H1 (cell line): ENCODE data around the gene PARK7. TPM values are rescaled to one million over a fixed set of nuclear protein-coding genes. Genes with fewer than 3 reads are reported as not detected.

Experiments
- CTCF ChIA-PET: fragments of 300-600 bp; sonication (Branson Sonifier 250); formaldehyde crosslinking; loops from one replicate; lab custom pipeline; 2021; ENCODE audit not compliant: partially characterized antibody; lab: Charles Lee
- POLR2A ChIA-PET: fragments of 300-600 bp; sonication (Branson Sonifier 250); formaldehyde crosslinking; loops from one replicate; lab custom pipeline; 2021; ENCODE audit warnings: inconsistent platforms; ENCODE audit not compliant: partially characterized antibody; lab: Charles Lee
- DNase-seq, 2 experiments: peaks; one replicate each; pipeline versions ENCODE4 v3.0.0 to v3.0.0-alpha.2; 2010 to 2022; ENCODE audit warnings: low spot score in 2 of 2, low read depth in 1 of 2, mixed read lengths in 1 of 2
- FAIRE-seq: peaks from 2 replicates; lab custom pipeline; 2011; peaks lifted over from hg19 to GRCh38; lab: Jason Lieb, UNC
- H2AFZ ChIP-seq: 2 replicates; pipeline ENCODE4 v1.8.1; 2012; ENCODE audit warnings: low read length, inconsistent platforms
- H2AK5ac ChIP-seq: 2 replicates; pipeline ENCODE4 v1.6.1; 2013; ENCODE audit warnings: low read depth, low read length
- H2BK120ac ChIP-seq: replicated peaks from 2 replicates; pipeline ENCODE3; 2013; ENCODE audit warnings: low read depth, low read length, inconsistent platforms
- H2BK12ac ChIP-seq: 2 replicates; pipeline ENCODE4 v1.6.1; 2013; ENCODE audit warnings: low read depth, low read length
- H2BK15ac ChIP-seq: 2 replicates; pipeline ENCODE4 v1.6.1; 2013; ENCODE audit warnings: low read length
- H2BK20ac ChIP-seq: 2 replicates; pipeline ENCODE4 v1.6.1; 2013; ENCODE audit warnings: low read length
- H2BK5ac ChIP-seq: 2 replicates; pipeline ENCODE4 v1.6.1; 2013; ENCODE audit warnings: low read depth, low read length
- H3K14ac ChIP-seq: 2 replicates; pipeline ENCODE4 v1.6.1; 2013; ENCODE audit warnings: inconsistent platforms; ENCODE audit not compliant: insufficient read length
- H3K18ac ChIP-seq: 2 replicates; pipeline ENCODE4 v1.6.1; 2013; ENCODE audit warnings: low read length; ENCODE audit errors: extremely low read depth
- H3K23ac ChIP-seq: 2 replicates; pipeline ENCODE4 v1.6.1; 2013; ENCODE audit warnings: inconsistent platforms; ENCODE audit not compliant: insufficient read length
- H3K23me2 ChIP-seq: 2 replicates; pipeline ENCODE4 v1.6.1; 2013; ENCODE audit warnings: low read depth, low read length
- H3K27ac ChIP-seq: 2 replicates; pipeline ENCODE4 v1.6.1; 2011; ENCODE audit warnings: low read depth, low read length, inconsistent platforms
- H3K27me3 ChIP-seq, 4 experiments: replicated peaks in 1 of 4; 1 replicate in 1 of 4; 2 replicates in 3 of 4; pipeline versions ENCODE4 v1.6.1 to v1.8.1; 2011 to 2013; ENCODE audit warnings: low read length in 3 of 4, mild to moderate bottlenecking in 3 of 4, inconsistent platforms in 2 of 4, mixed read lengths in 2 of 4, moderate library complexity in 1 of 4; ENCODE audit not compliant: control insufficient read depth in 3 of 4, insufficient read depth in 3 of 4; ENCODE audit errors: extremely low read depth in 1 of 4
- H3K36me3 ChIP-seq, 4 experiments: 2 replicates each; pipeline versions ENCODE4 v1.6.1 to v1.8.1; 2011 to 2013; ENCODE audit warnings: mild to moderate bottlenecking in 4 of 4, low read length in 3 of 4, moderate library complexity in 2 of 4, control low read depth in 1 of 4, inconsistent platforms in 1 of 4; ENCODE audit not compliant: insufficient read depth in 4 of 4, control insufficient read depth in 2 of 4
- H3K4ac ChIP-seq: replicated peaks from 2 replicates; pipeline ENCODE3; 2013; ENCODE audit warnings: low read length, low read depth, mixed read lengths, inconsistent platforms; ENCODE audit not compliant: insufficient read length
- H3K4me1 ChIP-seq, 4 experiments: replicated peaks in 1 of 4; 1 replicate in 1 of 4; 2 replicates in 3 of 4; pipeline versions ENCODE4 v1.6.1 to v1.8.1; 2011 to 2013; ENCODE audit warnings: low read length in 3 of 4, inconsistent platforms in 2 of 4, mixed read lengths in 1 of 4; ENCODE audit not compliant: insufficient read depth in 4 of 4, control insufficient read depth in 3 of 4
- H3K4me2 ChIP-seq, 2 experiments: 2 replicates each; pipeline versions ENCODE4 v1.6.1 to v1.8.1; 2011 to 2013; ENCODE audit warnings: low read depth in 2 of 2, low read length in 2 of 2, control low read depth in 1 of 2, inconsistent platforms in 1 of 2, mild to moderate bottlenecking in 1 of 2; ENCODE audit not compliant: insufficient read depth in 1 of 2
- H3K4me3 ChIP-seq, 4 experiments: fragments of 200-600, 300-600 bp in 1 of 4; sonication (generic), shearing (Covaris generic), sonication (Bioruptor Twin) in 1 of 4; 2 replicates each; pipeline versions ENCODE4 v1.5.1 to v1.8.1; 2011 to 2016; ENCODE audit warnings: low read length in 4 of 4, low read depth in 3 of 4, control low read depth in 2 of 4, inconsistent platforms in 2 of 4, mild to moderate bottlenecking in 2 of 4, mixed read lengths in 1 of 4, moderate library complexity in 1 of 4; ENCODE audit not compliant: insufficient read depth in 2 of 4; ENCODE audit errors: extremely low read depth in 1 of 4
- H3K56ac ChIP-seq: replicated peaks from 2 replicates; pipeline ENCODE3; 2013; ENCODE audit warnings: low read depth, mild to moderate bottlenecking, mixed read lengths, low read length, inconsistent platforms; ENCODE audit not compliant: insufficient read length
- H3K79me1 ChIP-seq: 2 replicates; pipeline ENCODE4 v1.6.1; 2013; ENCODE audit warnings: low read depth, low read length, control low read depth
- H3K79me2 ChIP-seq, 2 experiments: 2 replicates each; pipeline versions ENCODE4 v1.6.1 to v1.8.1; 2012 to 2013; ENCODE audit warnings: low read length in 2 of 2, mild to moderate bottlenecking in 2 of 2, inconsistent platforms in 1 of 2; ENCODE audit not compliant: insufficient read depth in 2 of 2, control insufficient read depth in 1 of 2
- H3K9ac ChIP-seq, 4 experiments: replicated peaks in 1 of 4; 1 replicate in 1 of 4; 2 replicates in 3 of 4; pipeline versions ENCODE4 v1.6.1 to v1.8.1; 2011 to 2013; ENCODE audit warnings: low read depth in 3 of 4, low read length in 3 of 4, control low read depth in 2 of 4, mild to moderate bottlenecking in 2 of 4, moderate library complexity in 2 of 4, inconsistent platforms in 1 of 4; ENCODE audit errors: extremely low read depth in 1 of 4
- H3K9me3 ChIP-seq, 2 experiments: 2 replicates each; pipeline versions ENCODE4 v1.6.1 to v1.8.1; 2012 to 2013; ENCODE audit warnings: mild to moderate bottlenecking in 2 of 2, moderate library complexity in 2 of 2, control low read depth in 1 of 2, inconsistent platforms in 1 of 2, low read depth in 1 of 2, low read length in 1 of 2, mixed read lengths in 1 of 2; ENCODE audit not compliant: insufficient read depth in 2 of 2
- H4K20me1 ChIP-seq, 2 experiments: replicated peaks in 1 of 2; 2 replicates each; pipeline versions ENCODE3 to v1.8.1; 2011 to 2013; ENCODE audit warnings: inconsistent platforms in 2 of 2, low read length in 2 of 2, mild to moderate bottlenecking in 1 of 2; ENCODE audit not compliant: insufficient read depth in 2 of 2, control insufficient read depth in 1 of 2
- H4K5ac ChIP-seq: 2 replicates; pipeline ENCODE4 v1.6.1; 2013; ENCODE audit warnings: low read length, low read depth, mixed read lengths, inconsistent platforms; ENCODE audit not compliant: insufficient read length
- H4K8ac ChIP-seq: 2 replicates; pipeline ENCODE4 v1.8.0; 2013; ENCODE audit warnings: mild to moderate bottlenecking, moderate library complexity, low read length, inconsistent platforms; ENCODE audit not compliant: insufficient read depth; ENCODE audit errors: extremely low read depth
- H4K91ac ChIP-seq: replicated peaks from 2 replicates; pipeline ENCODE3; 2013; ENCODE audit warnings: low read length, mixed read lengths, inconsistent platforms; ENCODE audit not compliant: insufficient read length
- CEBPB ChIP-seq: IDR thresholded peaks from 2 replicates; pipeline ENCODE4 v1.6.1; 2012; ENCODE audit warnings: low read depth, low read length
- CHD2 ChIP-seq: IDR thresholded peaks from 2 replicates; pipeline ENCODE4 v1.6.1; 2012; ENCODE audit warnings: low read length, improper control_type of control experiment
- E2F6 ChIP-seq: IDR thresholded peaks from 2 replicates; pipeline ENCODE4 v1.6.1; 2012; ENCODE audit warnings: inconsistent platforms
- MAX ChIP-seq: IDR thresholded peaks from 2 replicates; pipeline ENCODE4 v1.6.1; 2012; ENCODE audit warnings: inconsistent platforms
- POLR2AphosphoS5 ChIP-seq: IDR thresholded peaks from 2 replicates; pipeline ENCODE4 v1.6.1; 2011; ENCODE audit warnings: low read depth, low read length
- RAD21 ChIP-seq, 2 experiments: IDR thresholded peaks in 1 of 2; conservative IDR thresholded peaks in 1 of 2; 2 replicates each; pipeline ENCODE4 v1.6.1; 2011; ENCODE audit warnings: low read depth in 2 of 2, low read length in 2 of 2, improper control_type of control experiment in 1 of 2, inconsistent platforms in 1 of 2, mild to moderate bottlenecking in 1 of 2, moderate library complexity in 1 of 2
- RXRA ChIP-seq: IDR thresholded peaks from 2 replicates; pipeline ENCODE4 v1.6.1; 2011; ENCODE audit warnings: low read depth, mild to moderate bottlenecking, low read length, moderate library complexity; ENCODE audit not compliant: insufficient read depth
- SP1 ChIP-seq: IDR thresholded peaks from 2 replicates; pipeline ENCODE4 v1.6.1; 2011; ENCODE audit warnings: low read depth, low read length
- SP4 ChIP-seq: IDR thresholded peaks from 2 replicates; pipeline ENCODE4 v1.6.1; 2012; ENCODE audit warnings: low read length, inconsistent platforms
- SUZ12 ChIP-seq: fragments of 200-600 bp; sonication (generic); IDR thresholded peaks from 2 replicates; pipeline ENCODE4 v1.6.1; 2012; ENCODE audit warnings: mild to moderate bottlenecking, inconsistent platforms, low read length, moderate library complexity, mixed read lengths
- TCF12 ChIP-seq: IDR thresholded peaks from 2 replicates; pipeline ENCODE4 v1.6.1; 2011; ENCODE audit warnings: low read depth, mild to moderate bottlenecking, low read length
- WGBS, 2 experiments: shearing (Covaris generic) in 1 of 2; methylation state at CpG; one replicate each; pipeline versions ENCODE4 v1.1.6 to v1.1.7; 2013 to 2015; ENCODE audit warnings: low lambda C conversion rate in 2 of 2, mixed read lengths in 2 of 2, inconsistent platforms in 1 of 2, low coverage in 1 of 2, missing lambda C conversion rate in 1 of 2; ENCODE audit not compliant: insufficient replicate concordance in 2 of 2, insufficient coverage in 1 of 2, insufficient read length in 1 of 2; ENCODE audit errors: extremely low coverage in 1 of 2, missing lambda C conversion rate in 1 of 2; 5-methylcytosine and 5-hydroxymethylcytosine counted together
- polyA plus RNA-seq, 7 experiments: library from polyadenylated mRNA; depleted of rRNA in 3 of 7; stranded (reverse) in 5 of 7; unstranded in 2 of 7; fragments of >200 nt in 5 of 7; fragments of 200-250 nt in 2 of 7; gene quantifications; 1 replicate in 5 of 7; 2 replicates in 1 of 7; 4 replicates in 1 of 7; pipeline versions ENCODE4 v1.2.1 to v1.2.3, GENCODE V29; 2011 to 2013; ENCODE audit warnings: missing spikeins in 2 of 7, mixed read lengths in 2 of 7
- total RNA-seq: library from RNA; stranded (reverse); fragmentation: NEBNext Ultra II Directional; extraction: Animal tissue kit (Norgen Biotek cat#: 25700); gene quantifications from 2 replicates; pipeline ENCODE4 v1.2.1, GENCODE V29; 2021

PARK7 gene
- total and polyA plus RNA-seq, 2 of the 8 experiments (the other 6 are each of a cell fraction or from before 2014, with no cell fraction given), result 206 to 383 TPM

GRCh38 chr1:7994827-7995226, 33.3 kb downstream of the PARK7 start:
- FAIRE-seq, result no peak
- H3K4me2 ChIP-seq, result no peak overlapping the region
- 61% methylated on average over 1 of the region's 1 CpG; no CpG with 5 or more reads in 1 of the 2 experiments for WGBS, 2 experiments

More at GRCh38 chr1:7994827-7995226, 33.3 kb downstream of the PARK7 start:
- Histone ChIP-seq H3K9me3 (no peaks in the 10 kb centered on the region), H4K5ac (no peak overlapping the region), H3K36me3 (peaks cover 0 to 6% (median 1%) of the 10 kb centered on the region in 4 experiments; a peak in 1 of 8 replicates), H2BK5ac (no peak overlapping the region), H3K56ac (no peak overlapping the region), H4K91ac (no peak overlapping the region), H2AFZ (no peak overlapping the region), H2AK5ac (no peak overlapping the region), H3K79me1 (no peaks in the 10 kb centered on the region), H3K23ac (no peak overlapping the region), H2BK12ac (no peak overlapping the region), H2BK20ac (no peak overlapping the region), H3K27ac (no peak overlapping the region), H3K79me2 (no peaks in the 10 kb centered on the region), H4K20me1 (peaks cover 0 to 6% of the 10 kb centered on the region in 2 experiments), H3K27me3 (no peaks in the 10 kb centered on the region), H2BK120ac (no peak overlapping the region), H3K23me2 (peaks cover 7% of the 10 kb centered on the region; the same call in 1 of the 2 replicates), H3K14ac (no peak overlapping the region), H3K4me3 (no peak overlapping the region), H3K18ac (no peak overlapping the region), H3K9ac (no peak overlapping the region), H3K4ac (no peak overlapping the region), H4K8ac (no peak overlapping the region), H3K4me1 (peaks cover 0 to 3% (median under 1%) of the 10 kb centered on the region in 4 experiments; a peak in 4 of 7 replicates), H2BK15ac (no peak overlapping the region)
- no peak for DNase-seq
- ChIA-PET POLR2A (interaction anchor here (1.2 kb wide), 1 partner anchor 10 kb away, joined by 3 read pairs; no protein-coding TSS in a partner anchor), CTCF (interaction anchor here (0.6 to 1.0 kb wide), 3 partner anchors 20 to 319 kb away, joined by 3 read pairs; no protein-coding TSS in a partner anchor)
- TF ChIP-seq CEBPB (no peak), SP1 (no peak), SP4 (no peak), RXRA (no peak), RAD21 (IDR thresholded peaks at IDR 0.05 in 1 of 2, conservative IDR thresholded peaks at IDR 0.05 in 1 of 2; ENCODE audit: low read depth in 2 of 2, low read length in 2 of 2) (no peak), SUZ12 (no peak), POLR2AphosphoS5 (no peak), E2F6 (no peak), MAX (no peak), TCF12 (no peak), CHD2 (no peak)
